ENCODE results near the gene SYTL4. TPM values are rescaled to one million over a fixed set of nuclear protein-coding genes. Genes with fewer than 3 reads are reported as not detected.
A peak's percentile ranks its signal among the peaks of the same experiment; 100 is the strongest.
"Not testable (repeated sequence)": the region's sequence is repeated elsewhere in the genome, so short reads cannot be mapped to it uniquely, and the experiment has no call there.

The SYTL4 gene
- 10 to 100 TPM; 22.6 to 24.1 (median 23.5) TPM for polyA plus RNA-seq (ENCODE audit: insufficient read length in 4 of 4)

- no peak for DNase-seq (ENCODE audit: low read depth in 4 of 4, low spot score in 3 of 4)
Observed at GRCh38 chrX:100731441-100732281, at the start of gene SYTL4. TSS of gene SYTL4 (minus strand) at chrX:100732121. CDS start at chrX:100702037, 30,084 bp downstream.

GRCh38 chrX:100769439-100769838 lies 37.5 kb upstream of the SYTL4 start:
- not testable (repeated sequence) for DNase-seq (ENCODE audit: low read depth in 4 of 4, low spot score in 3 of 4)

GRCh38 chrX:100768679-100769338 lies 36.9 kb upstream of the SYTL4 start:
- peak in 3 of 4 donors; percentile 31 to 47 (median 45) for DNase-seq (ENCODE audit: low read depth in 4 of 4, low spot score in 3 of 4)

GRCh38 chrX:100750883-100751282 lies 19.0 kb upstream of the SYTL4 start:
- DNase-seq (ENCODE audit: low read depth in 4 of 4, low spot score in 3 of 4), result no peak

- no peak for DNase-seq (ENCODE audit: low read depth in 4 of 4, low spot score in 3 of 4)
Observed at GRCh38 chrX:100748108-100748507, 16.2 kb upstream of the SYTL4 start.

GRCh38 chrX:100747703-100748102 lies 15.8 kb upstream of the SYTL4 start:
- DNase-seq (ENCODE audit: low read depth in 4 of 4, low spot score in 3 of 4), result no peak

- no peak for DNase-seq (ENCODE audit: low read depth in 4 of 4, low spot score in 3 of 4)
Observed at GRCh38 chrX:100747090-100747489, 15.2 kb upstream of the SYTL4 start.

GRCh38 chrX:100745806-100746537 lies 14.1 kb upstream of the SYTL4 start:
- no peak for DNase-seq (ENCODE audit: low read depth in 4 of 4, low spot score in 3 of 4)

GRCh38 chrX:100745205-100745604 lies 13.3 kb upstream of the SYTL4 start:
- no peak for DNase-seq (ENCODE audit: low read depth in 4 of 4, low spot score in 3 of 4)

GRCh38 chrX:100743009-100743607 lies 11.2 kb upstream of the SYTL4 start:
- DNase-seq (ENCODE audit: low read depth in 4 of 4, low spot score in 3 of 4), result no peak

- not testable (repeated sequence) for DNase-seq (ENCODE audit: low read depth in 4 of 4, low spot score in 3 of 4)
Observed at GRCh38 chrX:100724006-100724405, 7.9 kb downstream of the SYTL4 start.

GRCh38 chrX:100721328-100721727 lies 10.6 kb downstream of the SYTL4 start:
- DNase-seq (ENCODE audit: low read depth in 4 of 4, low spot score in 3 of 4), result no peak

- DNase-seq (ENCODE audit: low read depth in 4 of 4, low spot score in 3 of 4), result no peak
Observed at GRCh38 chrX:100720301-100720700, 11.6 kb downstream of the SYTL4 start.

- DNase-seq (ENCODE audit: low read depth in 4 of 4, low spot score in 3 of 4), result no peak
Observed at GRCh38 chrX:100719139-100719538, 12.8 kb downstream of the SYTL4 start.

GRCh38 chrX:100717363-100717762 lies 14.6 kb downstream of the SYTL4 start:
- no peak for DNase-seq (ENCODE audit: low read depth in 4 of 4, low spot score in 3 of 4)

- DNase-seq (ENCODE audit: low read depth in 4 of 4, low spot score in 3 of 4), result no peak
Observed at GRCh38 chrX:100710816-100711215, 21.1 kb downstream of the SYTL4 start.

GRCh38 chrX:100704581-100705203 lies 27.2 kb downstream of the SYTL4 start:
- DNase-seq (ENCODE audit: low read depth in 4 of 4, low spot score in 3 of 4), result no peak

GRCh38 chrX:100700809-100701208 lies 31.1 kb downstream of the SYTL4 start:
- DNase-seq (ENCODE audit: low read depth in 4 of 4, low spot score in 3 of 4), result no peak

GRCh38 chrX:100698551-100698950 lies 33.4 kb downstream of the SYTL4 start:
- no peak for DNase-seq (ENCODE audit: low read depth in 4 of 4, low spot score in 3 of 4)

- no peak for DNase-seq (ENCODE audit: low read depth in 4 of 4, low spot score in 3 of 4)
Observed at GRCh38 chrX:100696699-100697351, 35.1 kb downstream of the SYTL4 start.
